Suprapubic skin (tissue), 3 donors: ENCODE results near the gene DEPP1.

Experiments
- POLR2A ChIP-seq, 2 donors: fragments of 450-650 bp; IDR thresholded peaks; one replicate each; pipeline ENCODE4 v1.6.1; 2017; ENCODE audit warnings: antibody characterized with exemption in 2 of 2, mild to moderate bottlenecking in 2 of 2, moderate library complexity in 2 of 2
- TF ChIP-seq, protein P1 (sequence below), 2 donors: fragments of 200-600 bp in 1 of 2; fragments of 450-650 bp in 1 of 2; sonication (generic) in 1 of 2; IDR thresholded peaks; one replicate each; pipeline ENCODE4 v1.5.1; 2016 to 2019; ENCODE audit warnings: antibody characterized with exemption in 2 of 2, mild to moderate bottlenecking in 1 of 2, moderate library complexity in 1 of 2

DNA sequence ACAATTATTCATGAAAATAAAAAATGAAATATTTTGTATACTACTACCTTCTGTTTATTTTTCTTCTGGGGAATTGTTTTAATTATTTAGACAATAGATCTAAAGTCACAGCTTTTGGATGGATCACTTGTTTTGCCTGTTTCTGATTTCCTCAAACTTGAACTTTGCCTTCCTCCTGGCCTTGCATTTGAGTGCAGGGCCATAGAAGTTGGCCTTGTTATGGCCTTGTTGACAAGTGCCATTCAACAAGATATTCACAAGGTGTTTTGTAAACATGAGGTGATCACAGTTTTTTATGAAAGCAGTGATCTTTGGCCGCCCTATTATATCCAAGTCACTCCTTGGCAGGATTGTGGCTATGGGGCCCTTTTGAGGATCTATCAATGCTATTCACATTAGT is 26.7 kb upstream of the DEPP1 start:
- TF ChIP-seq, protein P1, sequence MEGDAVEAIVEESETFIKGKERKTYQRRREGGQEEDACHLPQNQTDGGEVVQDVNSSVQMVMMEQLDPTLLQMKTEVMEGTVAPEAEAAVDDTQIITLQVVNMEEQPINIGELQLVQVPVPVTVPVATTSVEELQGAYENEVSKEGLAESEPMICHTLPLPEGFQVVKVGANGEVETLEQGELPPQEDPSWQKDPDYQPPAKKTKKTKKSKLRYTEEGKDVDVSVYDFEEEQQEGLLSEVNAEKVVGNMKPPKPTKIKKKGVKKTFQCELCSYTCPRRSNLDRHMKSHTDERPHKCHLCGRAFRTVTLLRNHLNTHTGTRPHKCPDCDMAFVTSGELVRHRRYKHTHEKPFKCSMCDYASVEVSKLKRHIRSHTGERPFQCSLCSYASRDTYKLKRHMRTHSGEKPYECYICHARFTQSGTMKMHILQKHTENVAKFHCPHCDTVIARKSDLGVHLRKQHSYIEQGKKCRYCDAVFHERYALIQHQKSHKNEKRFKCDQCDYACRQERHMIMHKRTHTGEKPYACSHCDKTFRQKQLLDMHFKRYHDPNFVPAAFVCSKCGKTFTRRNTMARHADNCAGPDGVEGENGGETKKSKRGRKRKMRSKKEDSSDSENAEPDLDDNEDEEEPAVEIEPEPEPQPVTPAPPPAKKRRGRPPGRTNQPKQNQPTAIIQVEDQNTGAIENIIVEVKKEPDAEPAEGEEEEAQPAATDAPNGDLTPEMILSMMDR (IDR thresholded peaks at IDR 0.05) = no peak
- no peak for TF ChIP-seq POLR2A (IDR thresholded peaks at IDR 0.05)
